ENCODE measurements around the gene LRRC59. TPM values are rescaled to one million over a fixed set of nuclear protein-coding genes. Genes with fewer than 3 reads are reported as not detected.

The LRRC59 gene
- total and polyA plus RNA-seq, 2 of the 4 experiments (the other 2 are of a cell fraction) = 139 to 233 TPM

GRCh38 chr17:50361561-50362480, 35.5 kb downstream of the LRRC59 start:
- dilution Hi-C loops (cut with HindIII; ENCODE audit: low sequenced_read_pairs, unreplicated experiment) = no loop called here

More at GRCh38 chr17:50361561-50362480, 35.5 kb downstream of the LRRC59 start:
- Histone ChIP-seq H3K4me2 (ENCODE audit: low read depth, low read length) (no peak overlapping the region), H2AK9ac (replicated peaks; ENCODE audit: low read depth, low read length, poor library complexity) (no peak overlapping the region), H4K5ac (ENCODE audit: low read depth, low read length) (peak overlapping the region; percentile 26; the same call in 1 of the 2 replicates), H2BK5ac (ENCODE audit: low read depth, low read length, poor library complexity, severe bottlenecking) (no peak overlapping the region), H4K20me1 (ENCODE audit: insufficient read depth, low read length) (peaks cover 22% of the 10 kb centered on the region; the same call in 1 of the 2 replicates), H3K9ac (ENCODE audit: low read depth, low read length) (peak overlapping the region; percentile 18; the same call in 1 of the 2 replicates), H3K56ac (ENCODE audit: extremely low read depth, insufficient read depth, low read length) (no peak overlapping the region), H2BK15ac (ENCODE audit: low read depth, low read length) (no peak overlapping the region), H4K8ac (ENCODE audit: low read depth in 2 of 2, low read length in 2 of 2) (no peak overlapping the region), H3K9me1 (ENCODE audit: insufficient read depth, low read length) (peaks cover 9% of the 10 kb centered on the region; the same call in 1 of the 2 replicates), H3K18ac (ENCODE audit: low read depth, low read length) (no peak overlapping the region), H3K4me1 (ENCODE audit: control insufficient read depth, insufficient read depth, low read length) (peaks cover 11% of the 10 kb centered on the region), H2BK120ac (ENCODE audit: low read depth, low read length) (no peak overlapping the region), H3K36me3 (ENCODE audit: control insufficient read depth, insufficient read depth, low read length) (peaks cover 49% of the 10 kb centered on the region), H3K23ac (ENCODE audit: low read depth, low read length) (no peak overlapping the region), H2AFZ (replicated peaks; ENCODE audit: low read length, poor library complexity) (no peak overlapping the region), H3K4me3 (ENCODE audit: insufficient read depth, low read depth, low read length) (no peak overlapping the region), H2AK5ac (ENCODE audit: low read depth, low read length) (peak overlapping the region; percentile 60; the same call in 1 of the 2 replicates), H3K4ac (ENCODE audit: low read depth, low read length) (no peak overlapping the region), H3K27me3 (ENCODE audit: control insufficient read depth, insufficient read depth, low read length) (no peaks in the 10 kb centered on the region), H3K27ac (ENCODE audit: insufficient read depth, low read length) (no peak overlapping the region), H3K14ac (replicated peaks; ENCODE audit: low read depth, low read length) (no peak overlapping the region), H2BK20ac (ENCODE audit: low read depth, low read length) (no peak overlapping the region), H3K79me1 (ENCODE audit: low read depth in 1 of 2, low read length in 2 of 2) (peaks cover 3 to 17% of the 10 kb centered on the region in 2 experiments; a peak in 1 of 4 replicates), H4K91ac (ENCODE audit: insufficient read depth, low read depth, low read length) (no peak overlapping the region), H3K9me3 (ENCODE audit: control insufficient read depth, insufficient read depth, low read length) (no peaks in the 10 kb centered on the region)
- ATAC-seq (ENCODE audit: low read depth) (peak; percentile 79), DNase-seq (peak; percentile 74)
- in situ Hi-C loops (cut with MboI; ENCODE audit: low sequenced_read_pairs) (no loop called here), intact Hi-C loops (cut with micrococcal nuclease) (loop anchor here (1.0 kb wide), 1 partner anchor 116 kb away; the partner anchor contains the start of gene RSAD1)
- CTCF ChIA-PET = interaction anchor here (0.7 to 2.1 kb wide), 8 partner anchors 9 to 210 kb away, joined by 3 to 7 read pairs (median 3); no protein-coding TSS in a partner anchor
- no peak for TF ChIP-seq MAFK (IDR thresholded peaks at IDR 0.05; ENCODE audit: low read depth, low read length)
- peak; percentile 54 for TF ChIP-seq RAD21 (IDR thresholded peaks at IDR 0.05; ENCODE audit: low read length)
- 0 out of 2 replicates have a peak, but pooled peaks have one; percentile 37 for TF ChIP-seq SMC3 (IDR thresholded peaks at IDR 0.05; ENCODE audit: low read depth, low read length)
- peak; percentile 39; the same call in 1 of the 2 replicates for TF ChIP-seq USF2 (IDR thresholded peaks at IDR 0.05; ENCODE audit: low read depth, low read length)
- TF ChIP-seq POLR2A (IDR thresholded peaks at IDR 0.05; ENCODE audit: low read depth, low read length) = no peak
- peak; percentile 49; the same call in 1 of the 2 replicates for TF ChIP-seq MXI1 (IDR thresholded peaks at IDR 0.05; ENCODE audit: borderline replicate concordance, low read depth, low read length)
- TF ChIP-seq CEBPB (IDR thresholded peaks at IDR 0.05; ENCODE audit: low read depth, low read length) = no peak
- peak; percentile 75 for TF ChIP-seq CTCF (conservative IDR thresholded peaks at IDR 0.05; ENCODE audit: low read depth, low read length)
- POLR2A ChIA-PET (ENCODE audit: unreplicated experiment) = interaction anchor here (0.5 kb wide), 1 partner anchor 233 kb away, joined by 6 read pairs; no protein-coding TSS in a partner anchor
- no TSS peak for BruUV-seq (replicated peaks)
- WGBS, 2 experiments (ENCODE audit: extremely low coverage in 2 of 2, insufficient read length in 1 of 2) = 0% methylated on average over 1 of the region's 11 CpGs; no CpG with 5 or more reads in 1 of the 2 experiments
